K562 (cell line): ENCODE results near the gene TAS1R3. TPM values are rescaled to one million over a fixed set of nuclear protein-coding genes. Genes with fewer than 3 reads are reported as not detected.

Source experiments
- ARID4B ChIP-seq: sonication (generic); formaldehyde crosslinking; IDR thresholded peaks from 2 replicates; pipeline ENCODE4 v1.8.0; 2022; ENCODE audit warnings: mild to moderate bottlenecking, missing genetic modification reagents
- BRD4 ChIP-seq: fragments of 200-600 bp; sonication (generic); IDR thresholded peaks from 2 replicates; pipeline ENCODE4 v1.6.1; 2017; ENCODE audit warnings: inconsistent platforms
- E2F1 ChIP-seq: sonication (generic); formaldehyde crosslinking; IDR thresholded peaks from 2 replicates; pipeline ENCODE4 v1.8.1; 2023; ENCODE audit warnings: mild to moderate bottlenecking, missing genetic modification reagents, moderate library complexity
- ESRRA ChIP-seq: fragments of 450-650 bp; IDR thresholded peaks from 2 replicates; pipeline ENCODE4 v1.6.1; 2014; ENCODE audit warnings: low read depth, mild to moderate bottlenecking, moderate library complexity, borderline replicate concordance
- EWSR1 ChIP-seq: fragments of 450-650 bp; IDR thresholded peaks from 2 replicates; pipeline ENCODE4 v1.6.1; 2018; ENCODE audit warnings: borderline replicate concordance, mild to moderate bottlenecking, low read depth, moderate library complexity; ENCODE audit not compliant: partially characterized antibody
- MXD1 ChIP-seq: fragments of 250-450 bp; sonication (Bioruptor Pico); IDR thresholded peaks from 2 replicates; pipeline ENCODE4 v1.8.0; 2021; ENCODE audit warnings: borderline replicate concordance, mild to moderate bottlenecking, moderate library complexity; ENCODE audit not compliant: poor library complexity, severe bottlenecking
- NFYB ChIP-seq: IDR thresholded peaks from 2 replicates; pipeline ENCODE4 v1.6.1; 2011; ENCODE audit warnings: mild to moderate bottlenecking, moderate library complexity; ENCODE audit not compliant: insufficient read length; ENCODE audit errors: extremely low read depth
- RBM14 ChIP-seq: fragments of 200-400 bp; formaldehyde crosslinking; IDR thresholded peaks from 2 replicates; pipeline ENCODE4 v1.6.1; 2018; ENCODE audit warnings: low read depth, mild to moderate bottlenecking, low read length, moderate library complexity, borderline replicate concordance; ENCODE audit not compliant: insufficient read depth
- STAG1 ChIP-seq: sonication (generic); formaldehyde crosslinking; IDR thresholded peaks from 2 replicates; pipeline ENCODE4 v1.5.0; 2020; ENCODE audit warnings: missing genetic modification reagents, borderline replicate concordance
- ZBTB40 ChIP-seq, 2 experiments: fragments of 450-650 bp in 1 of 2; sonication (generic) in 1 of 2; formaldehyde crosslinking in 1 of 2; IDR thresholded peaks; 2 replicates each; pipeline versions ENCODE4 v1.7.1 to v1.9.0; 2016 to 2022; ENCODE audit warnings: inconsistent platforms in 1 of 2, mild to moderate bottlenecking in 1 of 2, missing genetic modification reagents in 1 of 2
- polyA plus RNA-seq, 8 experiments: library from polyadenylated mRNA; depleted of rRNA in 4 of 8; stranded (reverse) in 5 of 8; unstranded in 3 of 8; fragments of >200 nt; fragmentation: Nextera tagmentation in 2 of 8; fragmentation: Illumina TruSeq in 1 of 8; extraction: Ambion mirVana in 2 of 8; extraction: Trizol in 1 of 8; gene quantifications; 2 replicates each; pipeline versions ENCODE4 v1.2.1 to v1.2.3, GENCODE V29; 2011 to 2014; ENCODE audit warnings: inconsistent platforms in 1 of 8, missing spikeins in 1 of 8
- total RNA-seq, 7 experiments: library from RNA; depleted of rRNA in 6 of 7; stranded (reverse); fragments of >200 nt in 6 of 7; fragmentation: Illumina TruSeq in 2 of 7; extraction: Trizol in 2 of 7; gene quantifications; 2 replicates each; pipeline versions ENCODE4 v1.2.1 to v1.2.3, GENCODE V29; 2011 to 2021; ENCODE audit warnings: low replicate concordance in 1 of 7

The TAS1R3 gene
- total and polyA plus RNA-seq, 9 of the 15 experiments (the other 6 are each of a cell fraction or from before 2014, with no cell fraction given) = 0.07 to 0.13 TPM; not detected in 7

- no peak for TF ChIP-seq MXD1
- TF ChIP-seq E2F1 (CRISPR knock-in tag) = no peak
- 0 out of 2 replicates have a peak, but pooled peaks have one; percentile 0 for TF ChIP-seq ARID4B (CRISPR knock-in tag)
- TF ChIP-seq STAG1 (CRISPR knock-in tag) = no peak
- no peak for TF ChIP-seq NFYB
- TF ChIP-seq EWSR1 = no peak
- no peak for TF ChIP-seq ZBTB40 (IDR thresholded peaks at IDR 0.05)
- TF ChIP-seq ZBTB40 (CRISPR knock-in tag; IDR thresholded peaks at IDR 0.05) = no peak
- no peak for TF ChIP-seq BRD4
- TF ChIP-seq ESRRA = no peak
- TF ChIP-seq RBM14 = no peak
Observed at GRCh38 chr1:1299686-1300351, 31.3 kb upstream of the TAS1R3 start (continued).
